OCI-LY3 (cell line): ENCODE data around the gene GATA1.

Experiments used
- CTCF ChIP-seq: fragments of 200-600, 300-600 bp; sonication (generic); IDR thresholded peaks from 2 replicates; pipeline ENCODE4 v1.5.1; 2014; ENCODE audit warnings: antibody characterized with exemption, low read length, low read depth
- EZH2phosphoT487 ChIP-seq: fragments of 200-600 bp; shearing (Covaris generic); IDR thresholded peaks from 2 replicates; pipeline ENCODE4 v1.6.1; 2018; ENCODE audit warnings: antibody characterized with exemption, mixed run types, low read depth

- TF ChIP-seq CTCF = no peak
- no peak for TF ChIP-seq EZH2phosphoT487
Measured at GRCh38 chrX:48798318-48798717, 11.9 kb downstream of the GATA1 start.
